GM23338 (cell line): ENCODE data around the gene TEX14. TPM values are rescaled to one million over a fixed set of nuclear protein-coding genes. Genes with fewer than 3 reads are reported as not detected.
"Not testable (repeated sequence)": the region's sequence is repeated elsewhere in the genome, so short reads cannot be mapped to it uniquely, and the experiment has no call there.

Experiments used
- ATAC-seq: fragments of 200-7000 bp; cut with Tn5 transposase; 3 replicates; pipeline ENCODE4 v1.9.1; 2020
- DNase-seq: peaks from one replicate; pipeline ENCODE4 v3.0.0-alpha.2; 2015; ENCODE audit warnings: low spot score
- H2AFZ ChIP-seq: fragments of 200-600 bp; sonication (generic); 2 replicates; pipeline ENCODE4 v1.8.0; 2016; ENCODE audit warnings: antibody characterized with exemption, mild to moderate bottlenecking, moderate library complexity
- H3F3A ChIP-seq: fragments of 200-600 bp; sonication (generic); replicated peaks from 2 replicates; pipeline ENCODE4 v1.8.0; 2017; ENCODE audit warnings: antibody characterized with exemption, mixed run types, low read depth
- H3K27ac ChIP-seq: fragments of 200-600 bp; sonication (generic); 2 replicates; pipeline ENCODE4 v1.6.1; 2016; ENCODE audit warnings: low read depth
- H3K27me3 ChIP-seq: fragments of 200-600 bp; sonication (generic); 2 replicates; pipeline ENCODE4 v1.8.0; 2016; ENCODE audit warnings: mild to moderate bottlenecking, mixed run types, moderate library complexity; ENCODE audit not compliant: insufficient read depth
- H3K36me3 ChIP-seq: fragments of 200-600 bp; sonication (generic); 2 replicates; pipeline ENCODE4 v1.8.0; 2016; ENCODE audit warnings: mild to moderate bottlenecking; ENCODE audit not compliant: insufficient read depth
- H3K4me1 ChIP-seq: fragments of 200-600 bp; sonication (generic); 2 replicates; pipeline ENCODE4 v1.8.0; 2016; ENCODE audit warnings: mild to moderate bottlenecking, moderate library complexity; ENCODE audit not compliant: insufficient read depth
- H3K4me2 ChIP-seq: fragments of 200-600 bp; sonication (generic); 2 replicates; pipeline ENCODE4 v1.7.1; 2017; ENCODE audit warnings: mixed run types
- H3K4me3 ChIP-seq: fragments of 200-600 bp; sonication (generic); 2 replicates; pipeline ENCODE4 v1.6.1; 2016; ENCODE audit warnings: mixed run types
- H3K79me2 ChIP-seq: fragments of 200-600 bp; sonication (generic); replicated peaks from 2 replicates; pipeline ENCODE4 v1.8.0; 2017; ENCODE audit warnings: mild to moderate bottlenecking; ENCODE audit not compliant: insufficient read depth
- H3K9me2 ChIP-seq: fragments of 200-600 bp; sonication (generic); 2 replicates; pipeline ENCODE4 v1.8.0; 2017; ENCODE audit not compliant: insufficient read depth
- H4K20me1 ChIP-seq: fragments of 200-600 bp; sonication (generic); replicated peaks from 2 replicates; pipeline ENCODE4 v1.8.0; 2017; ENCODE audit warnings: mild to moderate bottlenecking; ENCODE audit not compliant: insufficient read depth
- H3K27ac Mint-ChIP-seq: 2 replicates; pipeline ENCODE4 v1.8.0; 2020; ENCODE audit warnings: inconsistent platforms, mild to moderate bottlenecking, moderate library complexity, mixed read lengths
- H3K27me3 Mint-ChIP-seq: 3 replicates; pipeline ENCODE4 v1.8.0; 2022; ENCODE audit warnings: low read depth, mild to moderate bottlenecking, moderate library complexity, mixed read lengths, inconsistent platforms; ENCODE audit not compliant: insufficient read depth, poor library complexity
- H3K36me3 Mint-ChIP-seq: 3 replicates; pipeline ENCODE4 v1.8.0; 2021; ENCODE audit warnings: low read depth, mild to moderate bottlenecking, inconsistent platforms, moderate library complexity, mixed read lengths
- H3K4me1 Mint-ChIP-seq: 3 replicates; pipeline ENCODE4 v1.8.0; 2020; ENCODE audit warnings: mild to moderate bottlenecking, inconsistent platforms, mixed read lengths
- H3K4me3 Mint-ChIP-seq: 3 replicates; pipeline ENCODE4 v1.8.0; 2021; ENCODE audit warnings: moderate library complexity, mild to moderate bottlenecking, inconsistent platforms, mixed read lengths
- H3K9me3 Mint-ChIP-seq: 3 replicates; pipeline ENCODE4 v1.8.0; 2020; ENCODE audit warnings: moderate library complexity, mild to moderate bottlenecking, inconsistent platforms, mixed read lengths
- CREB1 ChIP-seq: fragments of 250-450 bp; sonication (Bioruptor Pico); IDR thresholded peaks from 2 replicates; pipeline ENCODE4 v1.5.0; 2020; ENCODE audit warnings: low read depth, mild to moderate bottlenecking, moderate library complexity
- CTCF ChIP-seq, 2 experiments: fragments of 200-600 bp in 1 of 2; sonication (generic) in 1 of 2; conservative IDR thresholded peaks; 2 replicates each; pipeline versions ENCODE4 v1.5.1 to v1.6.1; 2016 to 2017; ENCODE audit warnings: antibody characterized with exemption in 2 of 2, low read depth in 2 of 2, mild to moderate bottlenecking in 2 of 2, moderate library complexity in 1 of 2
- EZH2 ChIP-seq: fragments of 200-600 bp; sonication (generic); IDR thresholded peaks from one replicate; pipeline ENCODE4 v1.8.0; 2017; ENCODE audit warnings: antibody characterized with exemption, mild to moderate bottlenecking, low read depth; ENCODE audit not compliant: unreplicated experiment
- JUNB ChIP-seq: IDR thresholded peaks from one replicate; pipeline ENCODE4 v1.6.1; 2016; ENCODE audit warnings: antibody characterized with exemption; ENCODE audit not compliant: unreplicated experiment
- NANOG ChIP-seq: IDR thresholded peaks from 2 replicates; pipeline ENCODE4 v1.6.1; 2016; ENCODE audit warnings: antibody characterized with exemption, borderline replicate concordance
- POLR2AphosphoS5 ChIP-seq: IDR thresholded peaks from 2 replicates; pipeline ENCODE4 v1.6.1; 2016; ENCODE audit warnings: antibody characterized with exemption, low read depth
- STAT1 ChIP-seq: IDR thresholded peaks from one replicate; pipeline ENCODE4 v1.6.1; 2016; ENCODE audit warnings: antibody characterized with exemption; ENCODE audit not compliant: unreplicated experiment
- ZNF114 ChIP-seq: fragments of 250-450 bp; sonication (Bioruptor Pico); IDR thresholded peaks from 2 replicates; pipeline ENCODE4 v1.5.0; 2020; ENCODE audit warnings: mild to moderate bottlenecking, moderate library complexity
- ZNF331 ChIP-seq: fragments of 250-450 bp; sonication (Bioruptor Pico); IDR thresholded peaks from 2 replicates; pipeline ENCODE4 v1.5.0; 2020; ENCODE audit warnings: low read depth, mild to moderate bottlenecking, moderate library complexity
- polyA plus RNA-seq: library from polyadenylated mRNA; unstranded; fragments of >200 nt; fragmentation: Nextera tagmentation; extraction: Ambion mirVana; gene quantifications from 2 replicates; pipeline ENCODE4 v1.2.1, GENCODE V29; 2016
- total RNA-seq: library from RNA; depleted of rRNA; stranded (reverse); fragments of >200 nt; shearing (Covaris generic); gene quantifications from 2 replicates; pipeline ENCODE4 v1.2.3, GENCODE V29; 2014
- TF ChIP-seq, protein P1 (sequence below): IDR thresholded peaks from 2 replicates; pipeline ENCODE4 v1.6.1; 2016; ENCODE audit warnings: antibody characterized with exemption
- TF ChIP-seq, protein P2 (sequence below): fragments of 250-450 bp; sonication (Bioruptor Pico); IDR thresholded peaks from 2 replicates; pipeline ENCODE4 v1.5.0; 2020; ENCODE audit warnings: mild to moderate bottlenecking, moderate library complexity

TEX14 gene
- total and polyA plus RNA-seq, 2 experiments from 2014 or later, result 0.80 to 2.6 TPM

DNA sequence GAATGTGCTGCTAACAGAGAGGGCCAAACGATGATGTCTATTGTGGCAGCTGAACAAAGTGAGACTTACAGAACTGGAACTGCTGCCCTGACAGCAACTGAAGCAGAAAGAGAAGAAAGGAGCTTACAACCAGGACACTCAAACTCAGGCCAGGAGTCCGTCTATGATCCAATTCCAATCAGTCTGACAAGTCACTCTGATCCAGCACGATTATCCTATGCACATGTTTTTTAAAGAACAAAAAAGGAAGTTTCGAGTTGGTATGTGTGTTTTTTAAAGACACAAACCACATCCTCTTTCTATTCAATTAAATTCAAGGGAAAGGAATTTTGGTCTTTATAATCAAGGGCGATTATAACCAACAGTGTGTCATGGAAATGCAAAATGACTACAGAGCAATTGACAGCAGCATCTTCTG is 135.0 kb downstream of the TEX14 start:
- Mint-ChIP-seq H3K27ac (no peak overlapping the region), H3K9me3 (no peaks in the 10 kb centered on the region), H3K36me3 (no peaks in the 10 kb centered on the region), H3K4me3 (no peak overlapping the region), H3K4me1 (0 out of 3 replicates have a peak, but pooled peaks cover 3% of the 10 kb centered on the region), H3K27me3 (peaks cover 2% of the 10 kb centered on the region)
- H3F3A ChIP-seq, result no peaks in the 10 kb centered on the region
- no peaks in the 10 kb centered on the region for H3K9me2 ChIP-seq
- ATAC-seq (no peak), DNase-seq (no peak)
- H2AFZ ChIP-seq, result no peak overlapping the region
- no peak overlapping the region for H3K4me2 ChIP-seq
- no peak overlapping the region for H3K4me3 ChIP-seq
- no peaks in the 10 kb centered on the region for H3K27me3 ChIP-seq
- no peaks in the 10 kb centered on the region for H3K79me2 ChIP-seq
- TF ChIP-seq, protein P1, sequence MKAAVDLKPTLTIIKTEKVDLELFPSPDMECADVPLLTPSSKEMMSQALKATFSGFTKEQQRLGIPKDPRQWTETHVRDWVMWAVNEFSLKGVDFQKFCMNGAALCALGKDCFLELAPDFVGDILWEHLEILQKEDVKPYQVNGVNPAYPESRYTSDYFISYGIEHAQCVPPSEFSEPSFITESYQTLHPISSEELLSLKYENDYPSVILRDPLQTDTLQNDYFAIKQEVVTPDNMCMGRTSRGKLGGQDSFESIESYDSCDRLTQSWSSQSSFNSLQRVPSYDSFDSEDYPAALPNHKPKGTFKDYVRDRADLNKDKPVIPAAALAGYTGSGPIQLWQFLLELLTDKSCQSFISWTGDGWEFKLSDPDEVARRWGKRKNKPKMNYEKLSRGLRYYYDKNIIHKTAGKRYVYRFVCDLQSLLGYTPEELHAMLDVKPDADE, result no peak
- TF ChIP-seq EZH2 (no peak), CREB1 (CRISPR knock-in tag) (no peak), CTCF (conservative IDR thresholded peaks at IDR 0.05; ENCODE audit: low read depth in 2 of 2) (no peak), JUNB (no peak), ZNF331 (CRISPR knock-in tag) (no peak), STAT1 (no peak), NANOG (no peak), POLR2AphosphoS5 (no peak), ZNF114 (no peak)
- TF ChIP-seq, protein P2, sequence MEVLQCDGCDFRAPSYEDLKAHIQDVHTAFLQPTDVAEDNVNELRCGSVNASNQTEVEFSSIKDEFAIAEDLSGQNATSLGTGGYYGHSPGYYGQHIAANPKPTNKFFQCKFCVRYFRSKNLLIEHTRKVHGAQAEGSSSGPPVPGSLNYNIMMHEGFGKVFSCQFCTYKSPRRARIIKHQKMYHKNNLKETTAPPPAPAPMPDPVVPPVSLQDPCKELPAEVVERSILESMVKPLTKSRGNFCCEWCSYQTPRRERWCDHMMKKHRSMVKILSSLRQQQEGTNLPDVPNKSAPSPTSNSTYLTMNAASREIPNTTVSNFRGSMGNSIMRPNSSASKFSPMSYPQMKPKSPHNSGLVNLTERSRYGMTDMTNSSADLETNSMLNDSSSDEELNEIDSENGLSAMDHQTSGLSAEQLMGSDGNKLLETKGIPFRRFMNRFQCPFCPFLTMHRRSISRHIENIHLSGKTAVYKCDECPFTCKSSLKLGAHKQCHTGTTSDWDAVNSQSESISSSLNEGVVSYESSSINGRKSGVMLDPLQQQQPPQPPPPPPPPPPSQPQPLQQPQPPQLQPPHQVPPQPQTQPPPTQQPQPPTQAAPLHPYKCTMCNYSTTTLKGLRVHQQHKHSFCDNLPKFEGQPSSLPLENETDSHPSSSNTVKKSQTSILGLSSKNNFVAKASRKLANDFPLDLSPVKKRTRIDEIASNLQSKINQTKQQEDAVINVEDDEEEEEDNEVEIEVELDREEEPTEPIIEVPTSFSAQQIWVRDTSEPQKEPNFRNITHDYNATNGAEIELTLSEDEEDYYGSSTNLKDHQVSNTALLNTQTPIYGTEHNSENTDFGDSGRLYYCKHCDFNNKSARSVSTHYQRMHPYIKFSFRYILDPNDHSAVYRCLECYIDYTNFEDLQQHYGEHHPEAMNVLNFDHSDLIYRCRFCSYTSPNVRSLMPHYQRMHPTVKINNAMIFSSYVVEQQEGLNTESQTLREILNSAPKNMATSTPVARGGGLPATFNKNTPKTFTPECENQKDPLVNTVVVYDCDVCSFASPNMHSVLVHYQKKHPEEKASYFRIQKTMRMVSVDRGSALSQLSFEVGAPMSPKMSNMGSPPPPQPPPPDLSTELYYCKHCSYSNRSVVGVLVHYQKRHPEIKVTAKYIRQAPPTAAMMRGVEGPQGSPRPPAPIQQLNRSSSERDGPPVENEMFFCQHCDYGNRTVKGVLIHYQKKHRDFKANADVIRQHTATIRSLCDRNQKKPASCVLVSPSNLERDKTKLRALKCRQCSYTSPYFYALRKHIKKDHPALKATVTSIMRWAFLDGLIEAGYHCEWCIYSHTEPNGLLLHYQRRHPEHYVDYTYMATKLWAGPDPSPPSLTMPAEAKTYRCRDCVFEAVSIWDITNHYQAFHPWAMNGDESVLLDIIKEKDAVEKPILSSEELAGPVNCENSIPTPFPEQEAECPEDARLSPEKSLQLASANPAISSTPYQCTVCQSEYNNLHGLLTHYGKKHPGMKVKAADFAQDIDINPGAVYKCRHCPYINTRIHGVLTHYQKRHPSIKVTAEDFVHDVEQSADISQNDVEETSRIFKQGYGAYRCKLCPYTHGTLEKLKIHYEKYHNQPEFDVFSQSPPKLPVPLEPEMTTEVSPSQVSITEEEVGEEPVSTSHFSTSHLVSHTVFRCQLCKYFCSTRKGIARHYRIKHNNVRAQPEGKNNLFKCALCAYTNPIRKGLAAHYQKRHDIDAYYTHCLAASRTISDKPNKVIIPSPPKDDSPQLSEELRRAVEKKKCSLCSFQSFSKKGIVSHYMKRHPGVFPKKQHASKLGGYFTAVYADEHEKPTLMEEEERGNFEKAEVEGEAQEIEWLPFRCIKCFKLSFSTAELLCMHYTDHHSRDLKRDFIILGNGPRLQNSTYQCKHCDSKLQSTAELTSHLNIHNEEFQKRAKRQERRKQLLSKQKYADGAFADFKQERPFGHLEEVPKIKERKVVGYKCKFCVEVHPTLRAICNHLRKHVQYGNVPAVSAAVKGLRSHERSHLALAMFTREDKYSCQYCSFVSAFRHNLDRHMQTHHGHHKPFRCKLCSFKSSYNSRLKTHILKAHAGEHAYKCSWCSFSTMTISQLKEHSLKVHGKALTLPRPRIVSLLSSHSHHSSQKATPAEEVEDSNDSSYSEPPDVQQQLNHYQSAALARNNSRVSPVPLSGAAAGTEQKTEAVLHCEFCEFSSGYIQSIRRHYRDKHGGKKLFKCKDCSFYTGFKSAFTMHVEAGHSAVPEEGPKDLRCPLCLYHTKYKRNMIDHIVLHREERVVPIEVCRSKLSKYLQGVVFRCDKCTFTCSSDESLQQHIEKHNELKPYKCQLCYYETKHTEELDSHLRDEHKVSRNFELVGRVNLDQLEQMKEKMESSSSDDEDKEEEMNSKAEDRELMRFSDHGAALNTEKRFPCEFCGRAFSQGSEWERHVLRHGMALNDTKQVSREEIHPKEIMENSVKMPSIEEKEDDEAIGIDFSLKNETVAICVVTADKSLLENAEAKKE, result no peak
- no peak overlapping the region for H3K27ac ChIP-seq
- no peaks in the 10 kb centered on the region for H3K36me3 ChIP-seq
- no peaks in the 10 kb centered on the region for H3K4me1 ChIP-seq
- no peaks in the 10 kb centered on the region for H4K20me1 ChIP-seq

- H3K27me3 ChIP-seq, H3K4me3 Mint-ChIP-seq, H3K4me1 ChIP-seq, H3K9me3 Mint-ChIP-seq, H3K4me2 ChIP-seq, H3F3A ChIP-seq, H3K4me3 ChIP-seq, H3K27me3 Mint-ChIP-seq, H3K4me1 Mint-ChIP-seq, H3K27ac ChIP-seq, H3K79me2 ChIP-seq, ATAC-seq, H3K36me3 Mint-ChIP-seq, H3K27ac Mint-ChIP-seq, H3K9me2 ChIP-seq, DNase-seq, H2AFZ ChIP-seq, H4K20me1 ChIP-seq, H3K36me3 ChIP-seq: not testable (repeated sequence)
These were observed 136.7 kb downstream of the TEX14 start for GRCh38 chr17:58555109-58555508.
